Stimulated activated CD4-positive, alpha-beta T cell treated with anti-CD3 and anti-CD28 coated beads, Interleukin-1b, Interleukin-23, amount 100 ng/mL, for 48 hours (primary cell): ENCODE measurements around the gene UTF1.

Experiments used
- DNase-seq: peaks from one replicate; pipeline ENCODE4 v3.0.0-alpha.2; 2020

UTF1 gene

DNA sequence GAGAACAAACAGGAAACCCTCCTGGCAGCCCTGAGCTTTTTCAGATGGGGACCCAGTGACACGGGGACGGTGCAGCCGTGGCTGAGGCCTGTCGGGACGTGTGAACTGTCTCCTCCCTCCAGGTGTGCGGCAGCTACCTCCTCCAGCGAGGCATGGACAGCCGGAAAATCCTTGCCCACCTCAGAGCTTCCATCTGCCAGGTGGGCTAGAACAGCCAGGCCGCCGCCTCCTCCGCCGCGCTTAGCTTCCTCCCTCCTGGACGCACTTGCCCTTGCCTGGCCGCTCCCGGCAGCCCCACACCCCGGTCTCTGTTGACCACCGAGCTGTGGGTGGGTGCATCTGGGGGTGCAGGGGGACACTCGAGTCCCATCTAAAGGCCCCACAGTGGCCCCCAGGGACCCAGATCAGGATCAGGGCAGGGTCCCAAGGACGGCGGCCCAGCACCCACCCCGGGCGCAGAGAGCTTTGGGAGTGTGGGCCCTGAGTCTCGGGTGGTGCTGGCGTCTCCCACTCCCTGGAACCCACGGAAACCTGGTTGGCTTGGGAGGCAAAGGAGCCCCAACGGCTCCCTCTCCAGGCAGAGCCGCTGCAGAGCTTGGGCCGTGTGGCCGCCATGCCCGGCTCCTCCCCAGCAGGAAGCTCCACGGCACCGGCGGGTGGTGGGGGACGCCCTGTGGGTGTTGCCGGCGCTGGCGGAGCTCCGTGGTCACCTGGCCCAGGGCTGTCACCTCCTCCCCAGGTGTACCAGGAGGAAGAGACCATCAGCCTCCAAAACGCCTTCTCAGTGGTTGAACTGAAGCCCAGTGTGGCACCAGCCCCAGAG lies 32.9 kb upstream of the UTF1 start:
- no peak for DNase-seq

DNA sequence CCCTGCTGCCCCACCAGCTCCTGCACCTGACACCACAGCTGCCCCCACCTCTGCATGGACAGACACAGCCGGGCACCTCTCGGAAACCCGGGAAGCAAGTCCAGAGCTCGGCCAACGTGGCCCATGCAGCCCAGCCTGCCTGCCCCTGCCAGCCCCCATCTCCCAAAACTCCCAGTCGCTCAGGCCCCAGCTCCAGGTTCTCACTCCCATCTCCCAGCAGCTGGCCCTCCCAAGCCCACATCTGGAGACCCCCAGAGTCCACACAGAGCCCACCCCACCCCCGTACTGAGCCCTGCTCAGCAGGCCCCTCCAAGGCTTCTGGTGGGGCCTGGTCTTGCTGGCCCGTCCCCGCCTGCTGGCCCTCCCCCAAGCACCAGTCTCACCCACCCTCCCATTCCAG lies 32.2 kb upstream of the UTF1 start:
- DNase-seq, result no peak

DNA sequence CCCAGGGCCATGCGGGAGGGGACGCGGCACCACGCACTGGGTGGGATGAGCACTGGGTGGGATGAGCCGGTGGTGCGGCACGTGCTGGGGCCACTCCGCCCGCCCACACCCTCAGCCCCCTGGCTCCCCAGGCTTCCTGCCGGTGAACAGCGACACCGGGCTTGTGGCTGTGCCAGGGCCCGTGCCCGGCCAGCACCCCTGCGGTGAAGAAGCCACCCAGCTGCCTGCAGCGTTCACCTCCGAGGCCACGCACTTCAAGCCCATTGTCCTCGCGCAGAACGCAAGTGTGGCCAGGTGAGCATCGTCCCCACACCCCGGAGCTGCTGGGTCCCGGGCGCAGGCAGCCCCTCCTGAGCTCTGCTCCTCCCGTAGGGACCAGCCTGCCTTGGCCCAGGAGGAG lies 31.8 kb upstream of the UTF1 start:
- DNase-seq, result no peak

DNA sequence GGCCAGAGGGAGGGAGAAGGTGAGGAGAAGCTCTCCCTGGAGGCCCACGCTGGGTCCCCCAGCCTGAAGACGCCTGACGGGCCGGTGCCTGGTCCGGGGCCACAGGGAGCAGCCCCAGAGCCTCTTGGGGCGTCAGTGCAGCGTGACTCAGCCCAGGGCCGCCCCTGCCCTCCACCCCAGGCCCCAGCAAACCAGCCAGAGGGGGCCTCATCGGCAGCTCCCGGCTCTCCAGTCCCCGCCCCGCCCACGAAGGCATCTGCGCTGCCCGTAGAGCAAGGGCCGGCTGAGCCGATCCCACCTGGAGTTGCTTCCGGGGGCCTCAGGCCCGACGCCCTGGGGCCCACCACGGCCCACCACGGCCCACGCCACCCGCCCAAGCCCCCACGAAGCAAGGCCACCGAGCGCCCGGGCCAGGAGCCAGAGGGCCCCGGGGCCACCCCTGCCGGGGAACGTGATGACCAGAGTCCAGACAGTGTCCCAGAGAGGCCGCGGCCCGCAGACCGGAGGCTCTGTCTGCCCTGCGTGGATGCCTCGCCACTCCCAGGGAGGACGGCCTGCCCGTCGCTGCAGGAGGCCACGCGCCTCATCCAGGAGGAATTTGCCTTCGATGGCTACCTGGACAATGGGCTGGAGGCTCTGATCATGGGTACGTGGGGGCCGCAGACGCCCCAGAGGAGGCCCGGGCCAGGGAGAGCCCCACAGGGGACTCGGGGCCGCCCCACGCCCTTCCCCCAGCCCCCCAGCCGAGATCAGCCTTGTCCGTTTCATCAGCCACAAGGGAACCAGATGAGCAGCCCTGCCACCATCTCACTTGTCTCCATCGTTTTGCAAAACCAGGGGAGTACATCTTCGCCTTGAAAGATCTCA lies 31.2 kb upstream of the UTF1 start:
- no peak for DNase-seq

DNA sequence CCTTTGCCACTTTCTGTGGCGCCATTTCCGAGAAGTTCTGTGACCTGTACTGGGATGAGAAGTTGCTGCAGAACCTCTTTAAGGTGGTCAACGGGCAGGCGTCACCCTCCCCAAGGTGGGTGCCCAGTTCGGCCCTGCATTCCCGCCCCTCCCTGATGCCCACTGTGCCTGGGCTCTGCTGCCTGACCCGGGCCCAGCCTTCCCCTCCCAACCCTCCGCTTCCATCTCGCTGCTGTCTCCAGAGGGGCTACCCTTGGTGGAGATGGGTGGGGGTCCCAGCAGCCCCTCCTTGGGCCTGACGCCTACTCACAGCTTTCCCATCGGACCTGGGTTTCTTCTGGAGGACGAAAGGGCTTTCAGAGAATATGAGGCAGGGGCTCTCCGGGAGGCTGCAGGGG lies 30.5 kb upstream of the UTF1 start:
- no peak for DNase-seq

DNA sequence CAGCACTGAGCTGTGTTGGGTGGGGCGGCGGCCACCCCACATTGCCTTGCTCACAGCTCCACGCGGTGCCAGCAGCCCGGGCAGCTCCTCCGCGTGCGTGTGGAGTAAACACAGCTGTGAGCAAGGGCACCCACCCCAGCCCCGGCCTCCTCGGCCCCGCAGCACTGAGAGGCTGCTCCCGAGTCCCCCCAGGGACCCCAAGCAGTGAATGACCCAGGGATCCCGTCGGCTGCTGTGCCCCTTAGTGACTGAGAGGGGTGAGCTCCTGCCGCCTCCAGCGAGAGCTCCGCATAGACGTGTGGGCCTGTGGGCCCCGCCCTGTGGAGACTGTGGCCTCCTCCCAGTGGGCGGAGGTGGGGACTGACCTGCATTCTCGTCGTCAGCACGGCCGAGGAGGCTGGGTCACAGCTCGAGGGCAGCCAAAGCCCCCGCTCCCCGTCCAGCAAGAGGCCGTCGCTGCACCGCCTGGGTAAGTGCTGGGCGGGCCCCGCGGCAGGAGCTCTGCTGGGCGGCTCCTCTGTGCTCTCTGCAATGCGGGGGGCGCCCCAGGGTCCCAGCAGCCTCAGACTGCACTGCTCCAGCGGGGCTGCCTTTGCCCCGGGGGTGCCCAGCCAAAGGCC lies 29.9 kb upstream of the UTF1 start:
- no peak for DNase-seq

DNA sequence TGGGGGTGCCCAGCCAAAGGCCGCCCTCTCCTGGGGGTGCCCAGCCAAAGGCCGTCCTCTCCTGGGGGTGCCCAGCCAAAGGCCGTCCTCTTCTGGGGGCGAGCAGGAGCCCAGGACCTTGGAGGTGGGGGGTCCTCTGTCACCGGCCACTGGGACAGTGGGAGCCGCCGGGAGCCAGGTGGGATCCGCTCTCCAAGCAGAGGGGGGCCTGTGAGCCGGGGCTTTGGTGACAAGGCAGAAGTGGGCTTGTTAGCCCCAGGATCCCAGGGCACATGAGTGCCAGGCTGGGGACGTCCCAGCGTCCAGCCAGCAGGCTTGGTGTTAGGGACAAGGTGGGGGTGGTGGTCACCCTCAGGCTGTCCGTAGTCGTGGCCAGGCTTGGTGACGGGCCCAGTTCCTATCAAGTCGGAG lies 29.4 kb upstream of the UTF1 start:
- DNase-seq, result no peak

DNA sequence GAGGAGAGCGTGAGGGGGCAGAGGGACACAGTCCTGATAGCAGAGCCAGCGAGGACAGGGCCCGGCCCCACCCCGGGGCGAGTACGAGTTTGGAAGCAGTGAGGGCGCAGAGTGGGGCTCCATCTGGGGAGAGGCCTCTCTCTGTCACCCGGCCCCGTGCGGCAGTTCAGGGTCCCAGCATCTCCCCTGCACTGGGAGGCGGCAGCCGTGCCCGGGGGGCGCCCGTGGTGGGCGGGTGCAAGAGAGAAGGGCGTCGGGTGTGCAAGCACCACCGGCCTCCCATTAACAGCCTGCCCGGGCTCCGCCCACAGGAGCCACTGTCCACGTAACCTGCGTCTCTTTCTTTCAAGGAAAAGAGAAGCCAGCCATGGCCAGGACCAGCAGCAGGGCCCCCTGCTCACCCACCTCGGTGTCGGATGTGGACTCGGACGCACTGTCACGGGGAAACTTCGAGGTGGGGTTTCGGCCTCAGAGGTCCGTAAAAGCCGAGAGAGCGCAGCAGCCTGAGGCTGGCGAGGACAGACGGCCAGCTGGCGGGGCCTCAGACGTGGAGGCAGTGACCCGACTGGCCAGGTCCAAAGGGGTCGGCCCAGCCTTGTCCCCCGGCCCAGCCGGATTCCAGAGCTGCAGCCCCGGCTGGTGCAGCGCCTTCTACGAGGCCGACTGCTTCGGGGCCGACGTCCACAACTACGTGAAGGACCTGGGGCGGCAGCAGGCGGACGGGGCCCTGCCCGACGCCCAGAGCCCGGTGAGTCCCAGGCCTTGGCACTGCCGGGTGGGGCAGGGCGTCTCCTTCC lies 28.7 kb upstream of the UTF1 start:
- DNase-seq, result no peak

DNA sequence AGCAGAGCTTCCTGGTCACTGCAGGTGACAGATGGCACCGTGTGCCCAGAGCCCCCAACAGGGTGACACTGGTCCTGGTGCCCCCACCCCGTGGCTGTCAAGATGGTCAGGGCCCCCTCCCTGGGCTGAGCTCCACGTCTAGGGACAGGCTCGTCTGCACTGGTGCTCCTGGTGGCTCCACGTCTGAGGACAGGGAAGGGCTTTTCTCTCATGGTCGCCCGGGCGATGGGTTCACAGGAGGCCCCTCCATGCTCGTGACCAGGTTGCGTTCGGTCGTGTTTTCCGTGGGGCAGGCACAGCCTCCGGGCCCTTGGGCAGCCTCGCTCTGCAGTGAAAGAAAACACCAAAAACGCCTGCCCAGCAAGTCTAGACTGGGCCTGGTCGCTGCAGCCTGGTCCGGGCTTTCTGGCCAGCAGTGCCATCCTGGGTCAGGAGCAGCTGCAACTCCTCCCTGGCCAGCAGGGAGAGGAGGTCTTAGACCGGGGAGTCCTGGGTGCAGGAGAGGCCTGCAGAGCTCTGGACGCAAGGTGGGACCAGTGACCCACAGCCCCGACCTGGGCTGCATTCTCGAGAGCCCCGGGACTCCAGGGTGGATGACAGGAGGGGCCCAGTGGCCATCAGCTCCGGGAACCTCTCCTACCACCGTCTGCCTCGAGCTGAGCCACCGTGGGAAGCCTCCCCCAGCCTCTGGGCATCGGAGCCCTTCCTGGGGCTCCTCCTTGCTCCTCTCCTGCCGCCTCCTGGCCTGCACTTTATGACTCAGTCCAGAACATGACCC lies 27.9 kb upstream of the UTF1 start:
- DNase-seq, result no peak

DNA sequence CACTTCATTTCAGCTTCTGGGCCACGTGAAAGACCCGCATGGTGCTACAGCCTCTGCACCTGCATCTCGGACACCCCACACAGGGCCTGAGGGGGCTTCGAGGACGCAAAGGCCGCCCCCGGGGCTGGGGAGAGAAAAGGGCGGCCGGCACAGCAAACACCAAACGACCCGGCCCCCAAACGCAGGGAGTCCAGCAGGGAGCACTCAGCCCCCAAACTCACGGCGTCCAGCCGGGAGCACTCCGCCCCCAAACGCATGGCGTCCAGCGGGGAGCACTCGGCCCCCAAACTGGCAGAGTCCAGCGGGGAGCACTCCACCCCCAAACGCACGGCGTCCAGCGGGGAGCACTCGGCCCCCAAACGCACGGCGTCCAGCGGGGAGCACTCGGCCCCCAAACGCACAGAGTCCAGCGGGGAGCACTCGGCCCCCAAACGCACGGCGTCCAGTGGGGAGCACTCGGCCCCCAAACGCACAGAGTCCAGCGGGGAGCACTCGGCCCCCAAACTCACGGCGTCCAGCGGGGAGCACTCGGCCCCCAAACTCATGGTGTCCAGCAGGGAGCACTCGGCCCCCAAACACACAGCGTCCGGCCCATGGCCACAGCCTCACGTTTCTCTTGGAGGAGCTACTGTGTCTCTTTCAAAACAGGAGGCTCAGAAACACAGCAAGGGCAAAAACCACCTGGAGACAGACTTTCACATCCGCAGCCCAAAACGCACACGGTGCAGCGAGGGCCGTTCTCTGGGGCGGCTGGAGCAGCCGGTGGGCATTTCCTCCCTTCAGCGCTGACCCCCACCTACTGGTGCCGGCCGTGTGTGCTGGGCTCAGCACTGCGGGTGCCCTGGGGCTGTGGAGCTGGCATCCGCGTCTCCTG lies 27.0 kb upstream of the UTF1 start:
- DNase-seq, result no peak

DNA sequence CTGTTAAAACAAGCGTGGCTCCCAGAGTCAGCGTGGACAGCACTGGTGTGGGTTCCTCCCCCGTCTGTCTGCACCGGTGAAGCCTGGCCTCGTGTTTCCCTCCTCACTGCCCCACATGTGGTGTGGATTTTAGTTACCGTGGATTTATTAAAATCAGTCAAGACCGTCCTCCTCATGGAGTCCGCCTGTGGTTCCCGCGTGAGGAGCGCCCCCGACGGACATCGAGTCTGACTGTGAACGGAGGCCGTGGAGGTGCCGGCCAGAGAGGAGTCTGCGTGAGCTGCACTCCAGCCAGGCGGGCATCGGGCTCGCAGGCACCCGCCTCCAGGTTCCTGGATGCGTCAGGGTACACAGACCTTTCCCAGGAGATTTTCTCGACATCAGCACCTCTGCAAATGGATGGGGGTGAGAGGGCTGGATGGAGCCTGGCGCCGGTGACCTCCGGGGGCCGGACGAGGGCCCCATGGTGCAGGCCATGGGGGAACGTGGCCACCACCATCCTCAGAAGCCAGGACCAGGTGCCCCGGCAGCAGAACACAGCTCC lies 26.3 kb upstream of the UTF1 start:
- DNase-seq, result no peak

DNA sequence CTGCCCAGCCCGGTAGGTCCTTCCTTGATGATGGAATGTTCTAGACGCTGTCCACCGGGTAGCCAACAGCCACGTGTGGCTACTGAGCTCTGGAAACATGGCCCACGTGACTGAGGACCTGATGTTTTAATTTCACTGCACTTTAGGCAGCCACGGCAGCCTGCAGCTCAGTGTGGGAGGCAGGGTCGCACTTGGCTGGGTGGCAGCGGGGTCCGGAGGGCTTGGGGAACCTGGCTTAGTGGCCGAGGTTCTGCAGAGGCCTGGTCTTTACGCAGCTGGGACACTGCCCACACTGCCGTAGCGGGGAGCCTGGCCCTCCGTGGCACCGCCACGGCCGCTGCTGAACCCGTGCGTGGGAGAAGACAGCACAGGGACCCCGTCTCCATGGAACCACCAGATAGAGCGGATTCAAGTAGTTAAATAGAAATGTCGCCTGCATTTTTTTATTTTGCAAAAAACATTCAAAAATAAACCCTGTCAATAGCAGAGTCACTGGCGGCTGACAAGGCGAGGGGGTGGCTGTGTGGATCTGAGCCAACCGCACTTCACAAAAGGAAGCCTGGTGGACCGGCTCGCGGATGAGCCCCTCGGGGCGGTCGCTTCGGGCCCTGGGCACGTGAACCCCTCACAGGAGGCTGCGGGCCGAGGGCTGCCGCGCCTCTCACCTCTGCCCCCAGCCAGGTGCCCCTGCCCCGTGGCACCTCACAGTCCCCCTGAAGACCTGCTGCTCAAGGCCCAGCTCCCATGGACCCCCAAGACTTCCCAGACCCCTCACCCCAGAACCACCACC lies 25.6 kb upstream of the UTF1 start:
- DNase-seq, result no peak

DNA sequence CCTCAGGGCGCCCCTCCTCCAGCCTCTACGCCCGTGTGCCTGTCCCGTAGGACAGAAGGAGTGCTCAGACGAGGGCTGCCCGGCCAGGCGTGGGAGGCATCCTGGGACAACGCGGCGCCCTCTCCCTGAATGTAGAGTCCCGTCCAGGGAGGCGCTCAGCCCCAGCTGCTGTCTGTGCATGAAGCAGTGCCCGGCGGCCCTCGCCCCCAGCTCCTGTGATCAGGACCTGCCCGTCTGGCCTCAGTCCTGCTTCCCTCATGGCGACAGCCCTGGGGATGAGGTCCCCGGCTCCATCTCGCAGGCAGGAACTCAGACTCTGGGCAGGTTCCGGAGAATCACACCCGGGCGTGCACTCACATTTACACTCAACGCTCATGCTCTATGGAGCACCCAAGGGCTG lies 24.9 kb upstream of the UTF1 start:
- no peak for DNase-seq

DNA sequence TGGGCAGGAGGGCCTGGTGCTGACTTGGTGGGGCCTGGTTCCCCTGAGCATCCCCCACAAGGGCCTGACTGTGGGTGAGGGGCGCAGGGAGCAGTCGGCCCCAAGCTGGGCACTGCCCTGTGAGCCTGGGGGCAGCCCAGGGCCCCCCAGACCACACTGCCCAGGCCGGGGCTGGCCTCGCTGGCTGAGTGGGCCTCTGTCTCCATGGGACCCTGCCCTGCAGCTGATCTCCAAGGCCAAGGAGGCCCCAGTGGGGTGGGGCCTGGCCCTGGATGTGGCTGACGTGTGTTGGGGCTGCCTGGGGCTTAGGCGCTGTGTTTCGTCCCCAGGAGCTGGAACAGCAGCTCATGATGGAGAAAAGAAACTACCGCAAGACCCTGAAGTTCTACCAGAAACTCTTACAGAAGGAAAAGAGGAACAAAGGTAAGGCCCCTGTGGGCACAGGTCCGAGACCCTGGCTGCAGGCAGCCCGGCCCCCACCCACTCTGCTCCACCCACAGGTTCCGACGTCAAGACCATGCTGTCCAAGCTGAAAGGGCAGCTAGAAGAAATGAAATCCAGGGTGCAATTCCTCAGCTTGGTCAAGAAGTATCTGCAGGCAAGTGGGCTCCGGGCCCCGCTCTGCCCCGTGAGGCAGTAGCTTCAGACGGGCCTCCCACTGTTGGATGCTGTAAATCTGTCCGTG lies 23.5 kb upstream of the UTF1 start:
- no peak for DNase-seq

DNA sequence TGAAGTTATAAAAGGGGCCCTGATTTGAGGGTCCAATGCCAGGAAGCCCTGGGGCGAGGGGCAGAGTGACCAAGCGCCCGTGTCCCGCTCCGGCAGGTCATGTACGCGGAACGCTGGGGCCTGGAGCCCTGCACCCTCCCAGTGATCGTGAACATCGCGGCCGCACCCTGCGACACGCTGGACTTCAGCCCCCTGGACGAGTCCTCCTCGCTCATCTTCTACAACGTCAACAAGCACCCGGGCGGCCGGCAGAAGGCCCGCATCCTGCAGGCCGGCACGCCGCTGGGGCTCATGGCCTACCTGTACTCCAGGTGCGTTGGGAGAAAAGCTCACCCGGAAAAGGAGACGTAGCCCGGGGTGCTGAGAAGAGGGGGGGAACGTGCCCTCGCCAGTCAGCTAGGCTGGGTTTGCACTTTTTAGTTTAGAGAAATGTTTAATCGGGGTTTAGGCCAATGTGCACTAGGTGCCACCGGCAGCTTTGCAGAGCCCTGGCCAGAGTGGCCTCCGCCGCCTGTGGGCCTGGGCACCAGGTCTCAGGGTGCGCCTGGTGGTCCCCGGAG lies 22.9 kb upstream of the UTF1 start:
- DNase-seq, result no peak

DNA sequence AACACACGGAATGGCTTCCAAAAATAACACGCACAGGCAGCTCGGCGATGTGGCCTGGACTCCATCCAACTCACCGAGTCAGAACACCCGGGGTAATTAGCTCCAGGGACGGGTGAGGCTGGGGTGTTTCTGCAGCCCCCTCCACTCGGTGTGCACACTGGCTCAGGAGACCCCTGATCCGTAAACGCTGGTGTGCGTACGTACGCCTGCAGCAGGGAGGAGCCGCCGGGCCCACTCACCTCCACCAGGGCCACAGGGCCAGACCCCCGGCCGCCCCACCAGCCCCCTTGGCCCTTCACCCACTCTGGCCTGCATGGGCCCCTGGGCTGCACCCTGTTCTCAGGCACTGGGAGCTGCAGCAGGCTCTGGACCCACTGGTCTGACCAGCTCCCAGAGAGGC lies 22.4 kb upstream of the UTF1 start:
- DNase-seq, result no peak

DNA sequence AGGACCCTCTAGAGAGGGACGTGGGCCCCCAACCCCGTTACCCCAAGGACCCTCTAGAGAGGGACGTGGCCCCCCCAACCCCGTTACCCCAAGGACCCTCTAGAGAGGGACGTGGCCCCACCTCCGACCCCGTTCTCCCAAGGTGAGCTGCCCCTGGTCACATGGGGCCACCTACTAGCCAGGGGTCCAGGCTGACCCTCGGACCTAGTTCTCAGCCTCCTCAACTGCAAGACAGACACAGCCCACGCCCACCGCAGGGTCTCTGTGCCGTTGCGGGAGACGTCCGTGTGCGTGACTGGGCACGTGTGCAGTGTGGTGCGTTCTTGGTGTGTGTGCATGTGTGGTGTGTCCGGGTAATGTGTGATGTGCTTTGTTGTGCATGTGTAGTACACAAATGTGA lies 21.6 kb upstream of the UTF1 start:
- DNase-seq, result no peak

DNA sequence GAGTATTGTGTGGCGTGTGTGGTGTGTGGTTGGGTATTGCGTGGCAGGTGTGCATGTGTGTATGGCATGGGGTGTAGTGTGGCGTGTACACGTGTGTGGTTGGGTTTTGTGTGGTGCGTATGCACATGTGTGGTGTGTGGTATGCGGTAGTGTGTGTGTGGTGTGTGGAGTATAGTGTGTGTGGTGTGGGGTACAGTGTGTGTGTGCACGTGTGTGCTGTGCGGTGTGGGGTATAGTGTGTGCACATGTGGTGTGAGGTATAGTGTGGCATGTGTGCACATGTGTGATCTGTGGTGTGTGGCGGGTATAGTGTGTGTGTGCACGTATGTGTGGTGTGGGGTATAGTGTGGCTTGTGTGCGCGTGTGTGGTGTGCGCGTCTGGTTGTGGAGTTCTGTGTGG lies 20.9 kb upstream of the UTF1 start:
- no peak for DNase-seq

DNA sequence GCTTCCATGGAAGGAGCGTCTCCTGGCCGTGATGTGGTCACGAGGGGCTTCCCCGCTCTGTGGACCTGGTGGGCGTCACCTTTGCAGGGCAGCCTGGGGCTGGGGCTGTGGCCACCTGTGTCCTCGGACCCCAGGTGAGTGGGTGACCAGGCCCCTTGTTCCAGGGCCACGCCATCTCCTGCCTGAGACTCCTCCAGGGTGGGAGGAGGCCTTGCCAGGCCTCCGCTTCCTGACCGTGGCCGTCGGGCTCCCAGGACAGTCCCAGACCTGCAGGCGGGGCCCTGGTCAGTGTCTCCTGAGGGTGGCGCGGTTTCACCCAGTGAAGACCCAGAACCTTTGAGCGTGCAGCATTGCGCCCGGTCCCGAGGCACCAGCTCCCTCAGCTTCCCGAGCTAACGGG lies 20.4 kb upstream of the UTF1 start:
- no peak for DNase-seq
